GM19023 (cell line): Measurements from ENCODE around the gene LRP1B.
A peak's percentile ranks its signal among the peaks of the same experiment; 100 is the strongest.

Experiments used
- ATAC-seq: cut with Tn5 transposase; IDR thresholded peaks from one replicate; pipeline ENCODE4 v1.9.1; 2021; ENCODE audit warnings: mild to moderate bottlenecking, moderate library complexity; ENCODE audit not compliant: unreplicated experiment

LRP1B gene

GRCh38 chr2:141524777-141525176 is 606.0 kb downstream of the LRP1B start:
- ATAC-seq, result no peak

GRCh38 chr2:141523199-141523598 is 607.6 kb downstream of the LRP1B start:
- ATAC-seq, result no peak

GRCh38 chr2:141522702-141523101 is 608.1 kb downstream of the LRP1B start:
- no peak for ATAC-seq

- ATAC-seq, result peak; percentile 50
Measured at GRCh38 chr2:141522048-141522447, 608.8 kb downstream of the LRP1B start.

- ATAC-seq, result no peak
Measured at GRCh38 chr2:141519906-141520305, 610.9 kb downstream of the LRP1B start.

- no peak for ATAC-seq
Measured at GRCh38 chr2:141517852-141518421, 612.9 kb downstream of the LRP1B start.

- ATAC-seq, result no peak
Measured at GRCh38 chr2:141517180-141517851, 613.5 kb downstream of the LRP1B start.

GRCh38 chr2:141515931-141516330 is 614.9 kb downstream of the LRP1B start:
- no peak for ATAC-seq

GRCh38 chr2:141513853-141514252 is 617.0 kb downstream of the LRP1B start:
- ATAC-seq, result peak; percentile 99

GRCh38 chr2:141508806-141509595 is 621.8 kb downstream of the LRP1B start:
- ATAC-seq, result no peak

- no peak for ATAC-seq
Measured at GRCh38 chr2:141508086-141508752, 622.6 kb downstream of the LRP1B start.

GRCh38 chr2:141506135-141506534 is 624.7 kb downstream of the LRP1B start:
- no peak for ATAC-seq

GRCh38 chr2:141501752-141502151 is 629.1 kb downstream of the LRP1B start:
- no peak for ATAC-seq

- ATAC-seq, result no peak
Measured at GRCh38 chr2:141499123-141499522, 631.7 kb downstream of the LRP1B start.

- ATAC-seq, result no peak
Measured at GRCh38 chr2:141498561-141498960, 632.3 kb downstream of the LRP1B start.

- no peak for ATAC-seq
Measured at GRCh38 chr2:141497272-141497671, 633.5 kb downstream of the LRP1B start.

- ATAC-seq, result no peak
Measured at GRCh38 chr2:141496810-141497209, 634.0 kb downstream of the LRP1B start.

GRCh38 chr2:141493936-141494335 is 636.9 kb downstream of the LRP1B start:
- ATAC-seq, result no peak

GRCh38 chr2:141492816-141493215 is 638.0 kb downstream of the LRP1B start:
- ATAC-seq, result no peak

GRCh38 chr2:141490886-141491285 is 639.9 kb downstream of the LRP1B start:
- ATAC-seq, result no peak

GRCh38 chr2:141482697-141483096 is 648.1 kb downstream of the LRP1B start:
- ATAC-seq, result no peak
